IMR-90 (cell line): Measurements from ENCODE around the gene PKD1L1. TPM values are rescaled to one million over a fixed set of nuclear protein-coding genes. Genes with fewer than 3 reads are reported as not detected.

Experiments used
- ATAC-seq: fragments of 200-7000 bp; cut with Tn5 transposase; 2 replicates; pipeline ENCODE4 v1.9.1; 2020; ENCODE audit warnings: low read depth, mild to moderate bottlenecking, moderate library complexity
- BruUV-seq: library from RNA; stranded (reverse); fragments of 400-500 nt; replicated peaks from 2 replicates; lab custom pipeline; 2021; lab: Mats Ljungman, UMichigan
- CTCF ChIA-PET: fragments of 300-600 bp; formaldehyde crosslinking; extraction: SDS; loops from one replicate; lab custom pipeline; 2021; ENCODE audit warnings: antibody characterized with exemption; lab: Yijun Ruan, JAX
- POLR2A ChIA-PET: fragments of 300-600 bp; sonication (Branson Sonifier 250); formaldehyde crosslinking; loops from one replicate; lab custom pipeline; 2022; ENCODE audit warnings: antibody characterized with exemption; ENCODE audit not compliant: unreplicated experiment; lab: Charles Lee
- DNase-seq: peaks from one replicate; pipeline ENCODE4 v3.0.0; 2013
- H2AFZ ChIP-seq: replicated peaks from 2 replicates; pipeline ENCODE3; 2013; ENCODE audit warnings: low read length, mild to moderate bottlenecking; ENCODE audit not compliant: poor library complexity
- H2AK5ac ChIP-seq: 2 replicates; pipeline ENCODE4 v1.6.1; 2013; ENCODE audit warnings: low read depth, low read length, inconsistent platforms
- H2AK9ac ChIP-seq: replicated peaks from 2 replicates; pipeline ENCODE3; 2013; ENCODE audit warnings: mild to moderate bottlenecking, low read depth, low read length, moderate library complexity; ENCODE audit not compliant: poor library complexity
- H2BK120ac ChIP-seq: 2 replicates; pipeline ENCODE4 v1.6.1; 2013; ENCODE audit warnings: low read depth, low read length, inconsistent platforms
- H2BK15ac ChIP-seq: 3 replicates; pipeline ENCODE4 v1.6.1; 2013; ENCODE audit warnings: low read depth, low read length, inconsistent platforms
- H2BK20ac ChIP-seq: 2 replicates; pipeline ENCODE4 v1.6.1; 2013; ENCODE audit warnings: low read depth, mild to moderate bottlenecking, inconsistent platforms, low read length, moderate library complexity
- H2BK5ac ChIP-seq: 2 replicates; pipeline ENCODE4 v1.6.1; 2013; ENCODE audit warnings: mild to moderate bottlenecking, low read depth, low read length, inconsistent platforms; ENCODE audit not compliant: poor library complexity, severe bottlenecking
- H3K14ac ChIP-seq: replicated peaks from 2 replicates; pipeline ENCODE4 v1.6.1; 2013; ENCODE audit warnings: low read depth, low read length, inconsistent platforms
- H3K18ac ChIP-seq: 2 replicates; pipeline ENCODE4 v1.6.1; 2013; ENCODE audit warnings: low read depth, low read length, control low read depth
- H3K23ac ChIP-seq: 2 replicates; pipeline ENCODE4 v1.6.1; 2013; ENCODE audit warnings: low read depth, low read length, inconsistent platforms
- H3K27ac ChIP-seq: 2 replicates; pipeline ENCODE4 v1.5.1; 2013; ENCODE audit warnings: mild to moderate bottlenecking, control low read depth, low read length; ENCODE audit not compliant: insufficient read depth
- H3K27me3 ChIP-seq: 2 replicates; pipeline ENCODE4 v1.6.1; 2013; ENCODE audit warnings: low read length; ENCODE audit not compliant: control insufficient read depth, insufficient read depth
- H3K36me3 ChIP-seq: 2 replicates; pipeline ENCODE4 v1.6.1; 2013; ENCODE audit warnings: low read length, mixed read lengths; ENCODE audit not compliant: control insufficient read depth, insufficient read depth
- H3K4ac ChIP-seq: 2 replicates; pipeline ENCODE4 v1.6.1; 2013; ENCODE audit warnings: low read depth, low read length, inconsistent platforms
- H3K4me1 ChIP-seq: 2 replicates; pipeline ENCODE4 v1.6.1; 2013; ENCODE audit warnings: low read length, mixed read lengths; ENCODE audit not compliant: control insufficient read depth, insufficient read depth
- H3K4me2 ChIP-seq: 2 replicates; pipeline ENCODE4 v1.6.1; 2013; ENCODE audit warnings: low read depth, mild to moderate bottlenecking, control low read depth, low read length, moderate library complexity
- H3K4me3 ChIP-seq: 2 replicates; pipeline ENCODE4 v1.5.1; 2013; ENCODE audit warnings: low read depth, mild to moderate bottlenecking, control low read depth, low read length, moderate library complexity; ENCODE audit not compliant: insufficient read depth
- H3K56ac ChIP-seq: 2 replicates; pipeline ENCODE4 v1.6.1; 2013; ENCODE audit warnings: low read length, inconsistent platforms; ENCODE audit not compliant: insufficient read depth; ENCODE audit errors: extremely low read depth
- H3K79me1 ChIP-seq, 2 experiments: 2 replicates each; pipeline ENCODE4 v1.6.1; 2013; ENCODE audit warnings: low read length in 2 of 2, inconsistent platforms in 1 of 2, low read depth in 1 of 2
- H3K9ac ChIP-seq: 2 replicates; pipeline ENCODE4 v1.6.1; 2013; ENCODE audit warnings: low read depth, low read length, control low read depth
- H3K9me1 ChIP-seq: 2 replicates; pipeline ENCODE4 v1.6.1; 2013; ENCODE audit warnings: low read length, inconsistent platforms; ENCODE audit not compliant: insufficient read depth
- H3K9me3 ChIP-seq: 2 replicates; pipeline ENCODE4 v1.6.1; 2013; ENCODE audit warnings: low read length; ENCODE audit not compliant: control insufficient read depth, insufficient read depth
- H4K20me1 ChIP-seq: 2 replicates; pipeline ENCODE4 v1.6.1; 2013; ENCODE audit warnings: low read length, inconsistent platforms; ENCODE audit not compliant: insufficient read depth
- H4K5ac ChIP-seq: 2 replicates; pipeline ENCODE4 v1.6.1; 2013; ENCODE audit warnings: mild to moderate bottlenecking, low read depth, low read length, control low read depth
- H4K8ac ChIP-seq, 2 experiments: 2 replicates each; pipeline ENCODE4 v1.6.1; 2013; ENCODE audit warnings: low read depth in 2 of 2, low read length in 2 of 2, control low read depth in 1 of 2, inconsistent platforms in 1 of 2
- H4K91ac ChIP-seq: 2 replicates; pipeline ENCODE4 v1.6.1; 2013; ENCODE audit warnings: low read depth, low read length, inconsistent platforms; ENCODE audit not compliant: insufficient read depth
- FOS ChIP-seq: fragments of 150-350 bp; IDR thresholded peaks from 2 replicates; pipeline ENCODE4 v1.6.1; 2016; ENCODE audit warnings: low read depth, low read length
- MXI1 ChIP-seq: IDR thresholded peaks from 2 replicates; pipeline ENCODE4 v1.6.1; 2012; ENCODE audit warnings: low read depth, mild to moderate bottlenecking, low read length, moderate library complexity, borderline replicate concordance
- RFX5 ChIP-seq: IDR thresholded peaks from 2 replicates; pipeline ENCODE4 v1.8.0; 2012; ENCODE audit warnings: low read depth, mild to moderate bottlenecking, low read length, moderate library complexity
- USF2 ChIP-seq: fragments of 150-350 bp; IDR thresholded peaks from 2 replicates; pipeline ENCODE4 v1.6.1; 2017; ENCODE audit warnings: mild to moderate bottlenecking, antibody characterized with exemption, low read length, low read depth
- WGBS, 2 experiments: methylation state at CpG; one replicate each; pipeline versions ENCODE4 v1.1.5 to v1.1.7; 2013; ENCODE audit warnings: missing lambda C conversion rate in 2 of 2; ENCODE audit not compliant: insufficient read length in 1 of 2; ENCODE audit errors: extremely low coverage in 2 of 2; 5-methylcytosine and 5-hydroxymethylcytosine counted together
- dilution Hi-C: fragments of 300-500 bp; cut with HindIII; formaldehyde crosslinking; loops from one replicate; pipeline ENCODE4 v1.14.3; 2018; ENCODE audit warnings: low sequenced_read_pairs; ENCODE audit not compliant: unreplicated experiment
- in situ Hi-C: fragments of 300-500 bp; cut with MboI; formaldehyde crosslinking; loops from 3 replicates; pipeline ENCODE4 v1.14.3; 2019; ENCODE audit warnings: low sequenced_read_pairs, inconsistent platforms, mixed read lengths
- intact Hi-C: fragments of 100-400 bp; cut with micrococcal nuclease; formaldehyde crosslinking; loops from 2 replicates; pipeline ENCODE4 v1.10.0; 2022
- polyA plus RNA-seq, 3 experiments: library from polyadenylated mRNA; depleted of rRNA; stranded (reverse); fragments of >200 nt; gene quantifications; 2 replicates each; pipeline ENCODE4 v1.2.3, GENCODE V29; 2012; ENCODE audit warnings: low replicate concordance in 1 of 3
- total RNA-seq: library from RNA; depleted of rRNA; stranded (reverse); fragments of >200 nt; gene quantifications from 2 replicates; pipeline ENCODE4 v1.2.3, GENCODE V29; 2012

Gene PKD1L1
- total and polyA plus RNA-seq, 2 of the 4 experiments (the other 2 are of a cell fraction), result under 0.01 to 0.15 TPM

- no peaks in the 10 kb centered on the region for H3K9me3 ChIP-seq
- ChIA-PET POLR2A (interaction anchor here (0.5 kb wide), 1 partner anchor 533 kb away, joined by 3 read pairs; no protein-coding TSS in a partner anchor), CTCF (interaction anchor here (1.3 kb wide), 1 partner anchor 9 kb away, joined by 7 read pairs; no protein-coding TSS in a partner anchor)
- H3K18ac ChIP-seq, result no peak overlapping the region
- H2BK20ac ChIP-seq, result no peak overlapping the region
- no peak; the same call in 1 of the 2 replicates for ATAC-seq
- no peak overlapping the region for H4K91ac ChIP-seq
- no peak for TF ChIP-seq USF2
- no peak for TF ChIP-seq RFX5
- TF ChIP-seq MXI1, result no peak
- TF ChIP-seq FOS, result no peak
- H3K23ac ChIP-seq, result no peak overlapping the region
- no peak overlapping the region for H3K27ac ChIP-seq
- peaks cover 10 to 14% of the 10 kb centered on the region in 2 experiments; a peak in 3 of 4 replicates for H3K79me1 ChIP-seq
- no peak overlapping the region for H3K4ac ChIP-seq
- H2BK5ac ChIP-seq, result no peak overlapping the region
- no peak overlapping the region for H3K56ac ChIP-seq
- no peak overlapping the region for H2AK5ac ChIP-seq
- peaks cover 4% of the 10 kb centered on the region; the same call in 1 of the 2 replicates for H4K20me1 ChIP-seq
- no peak overlapping the region for H3K9ac ChIP-seq
- no peaks in the 10 kb centered on the region for H3K27me3 ChIP-seq
- intact Hi-C loops, result no loop called here
- H4K8ac ChIP-seq, result no peak overlapping the region
- no peak overlapping the region for H4K5ac ChIP-seq
- BruUV-seq, result no TSS peak
- 90% methylated on average over 1 of the region's 4 CpGs; no CpG with 5 or more reads in 1 of the 2 experiments for WGBS, 2 experiments
- dilution Hi-C loops, result no loop called here
- 0 out of 2 replicates have a peak overlapping the region, but pooled peaks have one; percentile 15 for H3K14ac ChIP-seq
- no peak overlapping the region for H2BK120ac ChIP-seq
- DNase-seq, result peak; percentile 76
- H3K4me3 ChIP-seq, result no peak overlapping the region
- H3K4me2 ChIP-seq, result no peak overlapping the region; the same call in 1 of the 2 replicates
- H2BK15ac ChIP-seq, result no peak overlapping the region
- H3K9me1 ChIP-seq, result peaks cover 5% of the 10 kb centered on the region
- H3K4me1 ChIP-seq, result peaks cover 4% of the 10 kb centered on the region; the same call in 1 of the 2 replicates
- in situ Hi-C loops, result no loop called here
- peaks cover 4% of the 10 kb centered on the region for H3K36me3 ChIP-seq
- H2AK9ac ChIP-seq, result no peak overlapping the region
- H2AFZ ChIP-seq, result no peak overlapping the region
Observed at GRCh38 chr7:47954231-47954911, 6.1 kb upstream of the PKD1L1 start.
